ENCODE measurements around the gene DCBLD2. TPM values are rescaled to one million over a fixed set of nuclear protein-coding genes. Genes with fewer than 3 reads are reported as not detected.

Gene DCBLD2, protein sequence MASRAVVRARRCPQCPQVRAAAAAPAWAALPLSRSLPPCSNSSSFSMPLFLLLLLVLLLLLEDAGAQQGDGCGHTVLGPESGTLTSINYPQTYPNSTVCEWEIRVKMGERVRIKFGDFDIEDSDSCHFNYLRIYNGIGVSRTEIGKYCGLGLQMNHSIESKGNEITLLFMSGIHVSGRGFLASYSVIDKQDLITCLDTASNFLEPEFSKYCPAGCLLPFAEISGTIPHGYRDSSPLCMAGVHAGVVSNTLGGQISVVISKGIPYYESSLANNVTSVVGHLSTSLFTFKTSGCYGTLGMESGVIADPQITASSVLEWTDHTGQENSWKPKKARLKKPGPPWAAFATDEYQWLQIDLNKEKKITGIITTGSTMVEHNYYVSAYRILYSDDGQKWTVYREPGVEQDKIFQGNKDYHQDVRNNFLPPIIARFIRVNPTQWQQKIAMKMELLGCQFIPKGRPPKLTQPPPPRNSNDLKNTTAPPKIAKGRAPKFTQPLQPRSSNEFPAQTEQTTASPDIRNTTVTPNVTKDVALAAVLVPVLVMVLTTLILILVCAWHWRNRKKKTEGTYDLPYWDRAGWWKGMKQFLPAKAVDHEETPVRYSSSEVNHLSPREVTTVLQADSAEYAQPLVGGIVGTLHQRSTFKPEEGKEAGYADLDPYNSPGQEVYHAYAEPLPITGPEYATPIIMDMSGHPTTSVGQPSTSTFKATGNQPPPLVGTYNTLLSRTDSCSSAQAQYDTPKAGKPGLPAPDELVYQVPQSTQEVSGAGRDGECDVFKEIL
- 45.4 TPM for total RNA-seq

GRCh38 chr3:98901392-98902350, at the start of gene DCBLD2:
DCBLD2 (minus strand) TSS chr3:98901695; CDS start chr3:98901326, 369 bp downstream.

DNA sequence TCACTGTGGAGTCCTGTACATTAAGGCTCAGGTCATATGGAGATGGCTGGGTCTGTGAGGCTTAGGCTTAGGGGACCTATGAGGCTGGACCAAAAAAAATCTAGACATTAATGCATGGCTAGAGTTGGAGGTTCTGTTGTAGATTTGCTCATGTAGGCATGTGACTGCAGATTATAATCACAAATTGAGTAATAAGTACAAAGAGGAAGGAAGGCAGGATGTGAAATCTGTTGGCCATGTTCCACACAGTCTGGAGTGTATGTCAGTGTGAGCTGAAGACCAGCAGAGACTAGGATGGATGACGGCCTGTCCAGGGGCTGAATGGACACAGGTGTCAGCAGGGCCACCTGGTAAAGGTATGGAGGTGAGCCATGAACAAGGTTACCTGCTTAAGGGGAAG, 138.4 kb downstream of the DCBLD2 start, which contains the start of gene ST3GAL6:
ST3GAL6 (plus strand) TSS at position 265 of the 400 bp plus-strand sequence. CDS start 5,101 bp downstream, outside the sequence.

Small RNAs within 50 kb of the gene (small RNA-seq; reads per million reads assigned to genes)
- gene RNU6-1263P (ENCODE audit: low replicate concordance) (not detected), gene RNU6-26P (ENCODE audit: low replicate concordance) (not detected)

Other genes starting within 250 kb of the DCBLD2 start
- gene ST3GAL6, start 138.4 kb downstream of the DCBLD2 start, total RNA-seq = 25.7 TPM